ENCODE data around the gene KLF1. TPM values are rescaled to one million over a fixed set of nuclear protein-coding genes. Genes with fewer than 3 reads are reported as not detected.

KLF1 gene
- polyA plus RNA-seq, 1 of the 3 experiments (the other 2 are of a cell fraction): not detected

GRCh38 chr19:12872255-12872654 lies 14.7 kb downstream of the KLF1 start:
- no peaks in the 10 kb centered on the region for H3K27me3 ChIP-seq (ENCODE audit: insufficient read depth)
- no peak for DNase-seq
- H2AFZ ChIP-seq (ENCODE audit: low read depth): no peak overlapping the region
- ChIA-PET CTCF (interaction anchor here (0.6 to 10.3 kb wide), 6 partner anchors 8 to 114 kb away, joined by 3 to 62 read pairs (median 4); partner anchors contain the start of gene KLF1), POLR2A (interaction anchor here (2.0 kb wide), 1 partner anchor 19 kb away, joined by 6 read pairs; the partner anchor contains the start of gene GCDH)
- H3K9me2 ChIP-seq: no peaks in the 10 kb centered on the region
- H3K4me1 ChIP-seq (ENCODE audit: control insufficient read depth in 1 of 2, insufficient read depth in 2 of 2, low read depth in 1 of 2, low read length in 1 of 2): no peaks in the 10 kb centered on the region
- H3K27ac ChIP-seq (ENCODE audit: low read depth in 2 of 2, low read length in 1 of 2): no peak overlapping the region
- 87% methylated on average over 4 of the region's 5 CpGs for WGBS (ENCODE audit: low lambda C conversion rate)
- H3F3A ChIP-seq (replicated peaks; ENCODE audit: insufficient read depth): peaks cover 7% of the 10 kb centered on the region
- H3K36me3 ChIP-seq (replicated peaks in 1 of 2; ENCODE audit: control insufficient read depth in 1 of 2, insufficient read depth in 2 of 2, low read length in 1 of 2): no peaks in the 10 kb centered on the region
- H3K9ac ChIP-seq: no peak overlapping the region
- H3K9me3 ChIP-seq: no peaks in the 10 kb centered on the region
- H4K20me1 ChIP-seq (ENCODE audit: insufficient read depth): no peaks in the 10 kb centered on the region
- no peak overlapping the region for H3K4me2 ChIP-seq
- no peak for TF ChIP-seq YY1 (IDR thresholded peaks at IDR 0.05; ENCODE audit: low read depth)
- no peak for TF ChIP-seq SIN3A (IDR thresholded peaks at IDR 0.05; ENCODE audit: borderline replicate concordance, low read depth, low read length)
- no peak for TF ChIP-seq POLR2AphosphoS5 (IDR thresholded peaks at IDR 0.05; ENCODE audit: low read depth, low read length)
- no peak for TF ChIP-seq JUND (IDR thresholded peaks at IDR 0.05)
- TF ChIP-seq CHD2 (IDR thresholded peaks at IDR 0.05; ENCODE audit: low read length, partially characterized antibody): no peak
- no peak for TF ChIP-seq FOSL2 (IDR thresholded peaks at IDR 0.05; ENCODE audit: borderline replicate concordance, low read depth)
- no peak for TF ChIP-seq NRF1 (IDR thresholded peaks at IDR 0.05; ENCODE audit: low read depth, low read length)
- TF ChIP-seq ZBTB33 (IDR thresholded peaks at IDR 0.05; ENCODE audit: borderline replicate concordance, low read depth): no peak
- TF ChIP-seq USF1 (IDR thresholded peaks at IDR 0.05; ENCODE audit: borderline replicate concordance, low read depth): no peak
- TF ChIP-seq RAD21 (IDR thresholded peaks at IDR 0.05; ENCODE audit: low read length): no peak
- no peak for TF ChIP-seq RCOR1 (IDR thresholded peaks at IDR 0.05; ENCODE audit: low read length)
- no peaks in the 10 kb centered on the region for H3K79me2 ChIP-seq (ENCODE audit: insufficient read depth)
- H3K4me3 ChIP-seq (ENCODE audit: low read depth in 2 of 2, low read length in 1 of 2): no peak overlapping the region

- POLR2A ChIA-PET: no interaction called here
- CTCF ChIA-PET: interaction anchor here (1.8 to 10.3 kb wide), 3 partner anchors 9 to 24 kb away, joined by 4 to 62 read pairs (median 6); no protein-coding TSS in a partner anchor
- Histone ChIP-seq H3K4me1 (ENCODE audit: control insufficient read depth in 1 of 2, insufficient read depth in 2 of 2, low read depth in 1 of 2, low read length in 1 of 2) (no peaks in the 10 kb centered on the region), H3K9me3 (no peaks in the 10 kb centered on the region), H3K36me3 (replicated peaks in 1 of 2; ENCODE audit: control insufficient read depth in 1 of 2, insufficient read depth in 2 of 2, low read length in 1 of 2) (no peaks in the 10 kb centered on the region), H3K27me3 (ENCODE audit: insufficient read depth) (no peaks in the 10 kb centered on the region), H3K79me2 (ENCODE audit: insufficient read depth) (no peaks in the 10 kb centered on the region), H4K20me1 (ENCODE audit: insufficient read depth) (no peaks in the 10 kb centered on the region), H3K9ac (no peak overlapping the region), H3F3A (replicated peaks; ENCODE audit: insufficient read depth) (peaks cover 7% of the 10 kb centered on the region), H3K27ac (ENCODE audit: low read depth in 2 of 2, low read length in 1 of 2) (no peak overlapping the region), H2AFZ (ENCODE audit: low read depth) (no peak overlapping the region), H3K4me3 (ENCODE audit: low read depth in 2 of 2, low read length in 1 of 2) (no peak overlapping the region), H3K4me2 (no peak overlapping the region), H3K9me2 (no peaks in the 10 kb centered on the region)
- 68% methylated on average over 3 of the region's 3 CpGs for WGBS (ENCODE audit: low lambda C conversion rate)
- no peak for DNase-seq
- TF ChIP-seq RFX5 (IDR thresholded peaks at IDR 0.05; ENCODE audit: low read length) (no peak), NFIC (IDR thresholded peaks at IDR 0.05; ENCODE audit: borderline replicate concordance) (no peak)
Observed at GRCh38 chr19:12871681-12872080, 15.3 kb downstream of the KLF1 start.

All from SK-N-SH (cell line).